HCEC 1CT (cell line): ENCODE measurements around the gene GRIK3.

Source experiments
- DNase-seq: peaks from one replicate; pipeline ENCODE4 v3.0.0-alpha.2; 2017

GRIK3 gene

DNA sequence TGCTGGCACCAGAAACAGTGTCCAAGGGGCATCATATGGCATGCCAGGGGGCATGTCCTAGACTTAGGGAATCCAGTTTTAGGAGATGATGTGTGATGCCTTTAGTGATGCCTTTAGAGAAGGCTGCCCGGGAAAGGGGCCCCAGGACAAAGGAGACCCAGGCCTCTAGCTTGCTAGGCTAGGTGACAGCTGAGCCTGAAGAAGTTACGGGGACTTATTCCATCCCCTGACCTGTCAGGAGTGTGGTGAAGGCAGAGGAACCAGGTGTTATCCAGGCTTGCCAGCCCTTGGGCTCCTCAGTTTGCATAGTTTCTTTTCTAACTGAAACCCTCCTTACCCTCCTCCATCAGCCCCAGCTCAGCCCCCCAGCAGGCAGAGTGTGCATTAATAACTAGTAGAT lies 281.9 kb downstream of the GRIK3 start:
- no peak for DNase-seq

DNA sequence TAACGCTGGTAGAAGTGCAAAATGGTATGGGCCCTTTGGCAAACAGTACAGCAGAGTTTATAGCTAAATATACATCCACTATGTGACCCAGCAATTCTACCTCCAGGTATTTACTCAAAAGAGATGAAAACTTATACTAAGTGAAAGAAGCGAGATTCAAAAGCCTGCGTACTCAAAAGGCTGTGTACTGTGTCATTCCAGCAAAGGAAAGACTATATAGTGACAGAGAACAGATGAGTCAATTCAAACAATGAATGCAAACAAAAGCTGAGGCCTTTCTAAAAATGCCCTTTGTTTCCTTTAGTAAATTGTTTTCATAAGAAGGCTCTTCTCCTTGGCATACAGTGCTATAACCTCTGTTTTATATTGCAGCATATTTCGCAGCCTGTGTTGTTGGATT lies 282.8 kb downstream of the GRIK3 start:
- no peak for DNase-seq

DNA sequence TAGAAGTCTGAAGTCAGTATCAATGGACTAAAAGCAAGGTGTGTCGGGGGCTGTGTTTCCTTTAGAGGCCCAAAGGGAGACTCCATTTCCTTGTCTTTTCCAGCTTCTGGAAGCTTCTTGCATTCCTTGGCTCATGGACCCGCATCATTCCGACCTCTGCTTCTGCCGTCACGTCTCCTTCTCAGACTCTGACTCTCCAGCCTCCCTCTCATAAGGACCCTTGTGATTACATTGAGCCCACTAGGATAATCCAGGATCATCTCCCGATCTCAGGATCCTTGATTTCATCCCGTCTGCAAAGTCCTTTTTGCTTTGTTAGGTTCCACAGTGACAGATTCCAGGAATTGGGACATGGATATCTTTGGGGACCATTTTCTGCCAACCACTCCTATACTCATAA lies 285.8 kb downstream of the GRIK3 start:
- no peak for DNase-seq
